Naive thymus-derived CD8-positive, alpha-beta T cell (primary cell): ENCODE measurements around the gene PCYT2. TPM values are rescaled to one million over a fixed set of nuclear protein-coding genes. Genes with fewer than 3 reads are reported as not detected.

ENCODE experiments used
- ATAC-seq, 2 donors: fragments of 150-1000 bp; cut with Tn5 transposase in 1 of 2; sonication (Bioruptor Pico), chemical (Tn5 transposase) in 1 of 2; 1 replicate in 1 of 2; 2 replicates in 1 of 2; pipeline ENCODE4 v1.10.0; 2021; ENCODE audit warnings: mild to moderate bottlenecking in 2 of 2, moderate library complexity in 2 of 2
- POLR2A ChIA-PET: fragments of 350-600 bp; sonication (Branson Sonifier 250); formaldehyde crosslinking; loops from one replicate; lab custom pipeline; 2021; ENCODE audit warnings: antibody characterized with exemption; lab: Charles Lee
- DNase-seq, 10 donors: peaks; one replicate each; pipeline versions ENCODE4 v3.0.0 to v3.0.0-alpha.2; 2020 to 2022
- H3K27ac Mint-ChIP-seq, 10 donors: one replicate each; pipeline ENCODE4 v1.8.0; 2020 to 2022; ENCODE audit warnings: mild to moderate bottlenecking in 10 of 10, mixed read lengths in 10 of 10, moderate library complexity in 4 of 10, inconsistent platforms in 1 of 10
- H3K27me3 Mint-ChIP-seq, 5 donors: one replicate each; pipeline ENCODE4 v1.8.0; 2021 to 2022; ENCODE audit warnings: mixed read lengths in 5 of 5
- H3K36me3 Mint-ChIP-seq, 3 donors: one replicate each; pipeline ENCODE4 v1.8.0; 2020 to 2022; ENCODE audit warnings: mixed read lengths in 3 of 3, mild to moderate bottlenecking in 2 of 3, inconsistent platforms in 1 of 3
- H3K4me1 Mint-ChIP-seq, 4 donors: one replicate each; pipeline ENCODE4 v1.8.0; 2021 to 2022; ENCODE audit warnings: mixed read lengths in 4 of 4
- H3K4me3 Mint-ChIP-seq, 10 donors: one replicate each; pipeline ENCODE4 v1.8.0; 2020 to 2022; ENCODE audit warnings: mild to moderate bottlenecking in 10 of 10, mixed read lengths in 10 of 10, moderate library complexity in 6 of 10, inconsistent platforms in 1 of 10
- H3K9me3 Mint-ChIP-seq, 9 donors: one replicate each; pipeline ENCODE4 v1.8.0; 2020 to 2022; ENCODE audit warnings: mixed read lengths in 9 of 9, mild to moderate bottlenecking in 3 of 9, inconsistent platforms in 1 of 9, moderate library complexity in 1 of 9
- polyA plus RNA-seq, 3 donors: library from polyadenylated mRNA; unstranded; fragments of 300-500 nt; fragmentation: Illumina TruSeq; gene quantifications; one replicate each; pipeline ENCODE4 v1.2.3, GENCODE V29; 2021
- total RNA-seq, 8 experiments: library from RNA in 2 of 8; stranded (reverse) in 2 of 8; gene quantifications; one replicate each; pipeline ENCODE4 v1.2.3 and lab custom pipeline; 2021 to 2026

PCYT2 gene
- total and polyA plus RNA-seq, 5 experiments from 2014 or later, result 22.9 to 38.5 (median 24.0) TPM

DNA sequence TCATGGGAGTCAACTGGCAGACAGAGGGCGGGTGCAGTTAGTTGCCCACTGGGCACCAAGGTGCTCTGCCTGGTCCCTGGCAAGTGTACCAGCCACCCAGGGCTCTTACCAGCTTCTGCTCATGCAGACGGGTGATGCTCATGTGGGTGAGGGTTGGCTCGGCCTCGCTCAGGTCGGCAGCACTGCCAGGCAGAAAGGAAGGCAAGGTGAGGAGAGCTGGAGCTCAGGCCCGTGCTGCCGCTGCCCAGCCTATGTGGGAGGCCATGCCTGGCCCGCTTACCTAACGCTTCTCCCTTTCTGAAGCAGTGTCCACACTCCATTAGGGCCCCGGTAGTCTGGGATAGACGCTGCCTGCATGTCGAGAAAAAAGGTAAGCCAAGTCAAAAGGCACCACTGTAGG lies 4.1 kb upstream of the PCYT2 start:
- peak overlapping the region in 2 of 10 donors; percentile 7 to 58 for H3K4me3 Mint-ChIP-seq
- ATAC-seq (no peak), DNase-seq (no peak)
- no peaks in the 10 kb centered on the region for H3K27me3 Mint-ChIP-seq
- H3K27ac Mint-ChIP-seq, result no peak overlapping the region
- peaks cover 0 to 28% (median 4%) of the 10 kb centered on the region in 3 donors for H3K36me3 Mint-ChIP-seq
- peaks cover 14 to 45% (median 34%) of the 10 kb centered on the region in 4 donors for H3K4me1 Mint-ChIP-seq
- POLR2A ChIA-PET, result interaction anchor here (5.8 kb wide), 1 partner anchor 45 kb away, joined by 35 read pairs; the partner anchor contains the start of gene ARHGDIA
- H3K9me3 Mint-ChIP-seq, result no peaks in the 10 kb centered on the region

DNA sequence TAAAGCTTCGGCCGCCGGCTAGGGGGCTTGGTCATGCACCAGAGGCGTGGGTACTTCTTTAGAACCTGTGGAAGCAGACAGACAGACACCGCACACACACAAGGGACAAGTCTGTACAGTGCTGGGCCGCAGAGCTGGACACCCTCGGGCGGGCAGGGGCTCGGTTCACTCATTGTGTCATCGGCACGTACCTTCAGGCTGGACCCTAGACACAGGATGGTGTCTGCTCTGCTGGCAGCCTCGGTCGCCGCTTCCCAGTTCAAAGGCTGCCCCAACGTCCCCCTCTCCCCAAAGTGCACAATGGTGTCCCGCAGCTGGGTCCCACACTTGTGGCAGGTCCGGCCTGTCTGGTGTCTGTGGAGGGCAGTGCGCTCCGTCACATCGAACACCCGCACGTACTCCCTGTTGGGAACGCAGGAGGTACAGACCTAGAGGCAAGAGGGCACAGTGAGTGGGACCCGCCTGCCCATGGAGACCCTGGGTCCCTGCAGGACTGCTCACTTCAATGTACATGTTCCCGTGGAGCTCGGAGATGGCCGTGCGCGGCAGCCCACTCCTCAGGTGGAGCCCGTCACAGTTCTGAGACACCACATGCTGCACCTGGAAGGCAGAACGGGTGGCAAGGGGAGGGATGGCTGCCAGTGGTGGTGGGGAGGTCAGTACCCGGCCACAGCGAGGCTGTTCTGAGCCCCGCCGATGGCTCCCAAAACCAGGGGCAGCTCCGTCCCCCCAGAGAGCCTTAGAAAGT lies 3.1 kb upstream of the PCYT2 start:
- POLR2A ChIA-PET, result interaction anchor here (1.9 to 5.8 kb wide), 2 partner anchors 13 to 43 kb away, joined by 6 to 35 read pairs; partner anchors contain the start of genes ARHGDIA and MAFG
- no peak for ATAC-seq
- DNase-seq, result no peak
- no peaks in the 10 kb centered on the region for H3K27me3 Mint-ChIP-seq
- peaks cover 13 to 48% (median 34%) of the 10 kb centered on the region in 4 donors for H3K4me1 Mint-ChIP-seq
- H3K27ac Mint-ChIP-seq, result no peak overlapping the region
- H3K9me3 Mint-ChIP-seq, result no peaks in the 10 kb centered on the region
- peak overlapping the region in 2 of 10 donors; percentile 10 to 18 for H3K4me3 Mint-ChIP-seq
- H3K36me3 Mint-ChIP-seq, result peaks cover 0 to 28% (median 4%) of the 10 kb centered on the region in 3 donors

DNA sequence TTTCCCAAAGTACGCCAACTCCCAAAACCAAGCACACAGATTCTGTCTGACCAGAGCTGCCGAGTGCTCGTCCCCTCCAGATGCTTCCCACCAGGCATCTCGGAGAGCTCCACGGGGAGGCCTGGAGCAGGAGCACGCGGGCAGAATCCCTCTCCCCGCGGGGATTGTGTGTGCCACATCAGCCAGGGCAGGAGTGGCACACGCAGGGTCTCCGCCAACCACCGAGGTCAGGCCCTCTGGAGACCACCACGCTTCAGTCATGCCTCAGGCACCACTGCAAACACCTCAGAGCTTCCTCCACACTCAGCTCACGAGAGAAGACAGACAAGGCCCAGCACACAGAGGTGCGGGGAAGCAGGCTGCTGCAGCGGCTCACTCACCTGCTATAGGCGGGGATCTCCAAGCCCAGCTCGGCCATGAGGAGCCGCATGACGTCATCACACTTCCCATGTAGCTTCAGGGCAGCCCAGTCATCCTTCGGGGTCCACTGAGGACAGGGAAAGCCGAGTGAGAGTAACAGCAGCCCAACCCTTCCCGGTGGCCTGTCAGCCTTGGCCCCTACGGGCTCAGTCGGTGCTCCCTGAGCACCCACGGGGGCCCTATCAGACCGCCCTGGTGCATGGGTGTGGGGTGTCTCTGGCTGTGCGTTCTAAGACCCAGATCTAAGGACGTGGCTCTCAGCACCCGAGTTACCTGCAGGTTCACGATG lies 2.3 kb upstream of the PCYT2 start:
- DNase-seq, result no peak
- H3K36me3 Mint-ChIP-seq, result peaks cover 0 to 30% (median 4%) of the 10 kb centered on the region in 3 donors
- H3K9me3 Mint-ChIP-seq, result no peaks in the 10 kb centered on the region
- POLR2A ChIA-PET, result interaction anchor here (0.7 to 5.8 kb wide), 4 partner anchors 14 to 43 kb away, joined by 3 to 35 read pairs (median 7); partner anchors contain the start of genes ARHGDIA and MAFG
- H3K27me3 Mint-ChIP-seq, result no peaks in the 10 kb centered on the region
- H3K4me3 Mint-ChIP-seq, result peak overlapping the region in 3 of 10 donors; percentile 16 to 34 (median 26)
- no peak for ATAC-seq
- H3K27ac Mint-ChIP-seq, result peak overlapping the region in 2 of 10 donors; percentile 3 to 56
- peaks cover 8 to 42% (median 31%) of the 10 kb centered on the region in 4 donors for H3K4me1 Mint-ChIP-seq

DNA sequence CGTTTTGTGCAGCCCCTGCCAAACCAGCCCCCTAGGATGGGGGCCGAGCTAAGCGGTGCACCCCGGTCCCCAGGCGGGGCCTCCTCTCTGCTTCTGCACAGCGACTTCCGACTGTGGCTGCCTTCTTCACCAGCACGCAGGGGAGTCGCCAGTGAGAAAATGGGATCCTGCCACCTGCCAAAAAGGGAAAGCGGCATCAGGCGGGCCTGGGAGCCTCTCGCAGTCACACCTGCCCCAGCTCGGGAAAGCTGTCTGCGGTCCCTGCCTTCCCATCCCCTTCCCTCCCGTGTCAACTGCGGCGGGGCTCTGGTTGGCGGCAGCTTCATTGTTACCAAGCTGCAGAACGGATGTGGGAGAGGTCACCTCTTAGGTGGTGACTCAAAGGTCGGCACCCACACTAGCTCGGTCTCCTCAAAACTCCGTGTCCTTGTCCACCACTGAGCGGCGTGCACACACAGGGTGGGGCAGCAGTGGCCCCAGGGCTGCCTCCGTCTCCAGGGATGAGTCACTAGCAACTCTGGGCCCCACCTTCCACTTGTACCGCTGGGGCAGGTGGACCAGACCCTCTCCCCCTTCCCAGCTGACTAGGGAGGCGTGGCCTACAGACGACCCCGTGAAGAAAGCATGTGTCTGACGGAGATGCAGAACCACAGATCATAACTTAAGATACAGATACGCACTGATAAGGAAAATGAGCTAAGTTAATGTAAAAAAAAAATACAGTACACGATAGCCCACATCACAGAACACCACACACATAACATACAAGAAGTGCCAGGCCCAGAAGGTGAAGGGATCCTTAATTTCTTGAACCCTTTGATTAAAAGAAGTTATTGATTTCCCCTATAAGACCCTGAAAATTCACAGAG lies 1.5 kb upstream of the PCYT2 start:
- H3K9me3 Mint-ChIP-seq, result no peaks in the 10 kb centered on the region
- peak overlapping the region in 8 of 10 donors; percentile 29 to 84 (median 47) for H3K4me3 Mint-ChIP-seq
- peaks cover 8 to 37% (median 23%) of the 10 kb centered on the region in 4 donors for H3K4me1 Mint-ChIP-seq
- H3K27me3 Mint-ChIP-seq, result no peaks in the 10 kb centered on the region
- ATAC-seq (no peak), DNase-seq (no peak)
- POLR2A ChIA-PET, result interaction anchor here (0.6 to 5.8 kb wide), 4 partner anchors 15 to 42 kb away, joined by 4 to 35 read pairs (median 7); partner anchors contain the start of genes ARHGDIA and MAFG
- H3K36me3 Mint-ChIP-seq, result peaks cover 0 to 31% (median 4%) of the 10 kb centered on the region in 3 donors
- H3K27ac Mint-ChIP-seq, result peak overlapping the region in 3 of 10 donors; percentile 3 to 56 (median 34)

DNA sequence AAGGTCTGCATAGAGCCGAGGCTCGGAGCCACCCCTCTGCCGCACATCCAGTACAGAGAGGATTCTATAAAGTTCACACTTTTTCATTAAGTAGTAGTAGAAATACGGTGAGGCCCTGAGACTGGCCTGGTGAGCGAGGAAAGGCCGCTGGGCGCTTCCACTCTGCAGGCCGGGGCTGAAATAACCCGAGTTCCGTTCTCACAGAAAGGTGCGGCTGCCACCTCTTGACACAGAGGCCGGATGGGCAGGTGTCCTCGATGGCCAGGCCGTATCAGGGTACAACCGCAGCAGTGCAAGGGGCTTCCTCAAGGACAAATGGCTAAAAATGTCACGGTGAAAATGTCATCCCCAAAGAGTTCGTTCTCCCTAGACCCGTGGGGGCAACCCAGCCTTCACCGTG lies 770 bp upstream of the PCYT2 start:
- peak overlapping the region; percentile 32 to 84 (median 69) for H3K4me3 Mint-ChIP-seq
- POLR2A ChIA-PET, result interaction anchor here (0.6 to 1.9 kb wide), 4 partner anchors 14 to 29 kb away, joined by 4 to 8 read pairs (median 6); partner anchors contain the start of gene MAFG
- H3K9me3 Mint-ChIP-seq, result no peaks in the 10 kb centered on the region
- H3K4me1 Mint-ChIP-seq, result peaks cover 4 to 32% (median 18%) of the 10 kb centered on the region in 4 donors
- H3K27ac Mint-ChIP-seq, result peak overlapping the region in 5 of 10 donors; percentile 36 to 84 (median 56)
- no peaks in the 10 kb centered on the region for H3K27me3 Mint-ChIP-seq
- ATAC-seq (no peak), DNase-seq (no peak)
- peaks cover 0 to 29% (median 4%) of the 10 kb centered on the region in 3 donors for H3K36me3 Mint-ChIP-seq

DNA sequence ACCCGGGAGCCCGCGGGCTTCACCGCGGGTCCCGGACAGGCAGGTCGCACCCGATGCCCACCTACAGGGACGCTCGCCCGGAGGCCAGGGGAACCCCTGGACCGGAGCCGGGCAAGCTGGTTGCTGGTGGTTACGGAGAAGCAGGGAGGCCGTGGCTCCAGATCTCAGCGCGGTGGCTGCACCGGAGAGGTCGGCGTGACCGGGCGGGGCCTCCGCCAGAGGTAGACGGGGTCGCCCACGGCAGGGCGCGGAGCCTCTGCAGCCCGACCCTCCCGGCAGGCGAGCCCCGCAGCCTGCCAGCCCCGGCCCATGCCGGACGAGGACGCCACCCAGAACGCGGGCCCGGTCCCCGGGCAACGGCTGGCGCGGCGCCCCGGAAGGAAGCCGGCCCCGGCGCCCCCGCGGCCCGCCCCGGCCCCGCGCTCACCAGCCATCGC lies 341 bp downstream of the PCYT2 start:
- H3K9me3 Mint-ChIP-seq, result no peaks in the 10 kb centered on the region
- no peak for ATAC-seq
- peaks cover 2 to 22% (median 10%) of the 10 kb centered on the region in 4 donors for H3K4me1 Mint-ChIP-seq
- no peak for DNase-seq
- H3K27me3 Mint-ChIP-seq, result no peaks in the 10 kb centered on the region
- H3K36me3 Mint-ChIP-seq, result peaks cover 0 to 23% (median 4%) of the 10 kb centered on the region in 3 donors
- POLR2A ChIA-PET, result interaction anchor here (1.1 to 2.6 kb wide), 3 partner anchors 18 to 58 kb away, joined by 3 to 16 read pairs (median 14); partner anchors contain the start of genes ALYREF and ANAPC11
- peak overlapping the region in 2 of 10 donors; percentile 38 to 78 for H3K27ac Mint-ChIP-seq
- peak overlapping the region; percentile 69 to 91 (median 84) for H3K4me3 Mint-ChIP-seq

DNA sequence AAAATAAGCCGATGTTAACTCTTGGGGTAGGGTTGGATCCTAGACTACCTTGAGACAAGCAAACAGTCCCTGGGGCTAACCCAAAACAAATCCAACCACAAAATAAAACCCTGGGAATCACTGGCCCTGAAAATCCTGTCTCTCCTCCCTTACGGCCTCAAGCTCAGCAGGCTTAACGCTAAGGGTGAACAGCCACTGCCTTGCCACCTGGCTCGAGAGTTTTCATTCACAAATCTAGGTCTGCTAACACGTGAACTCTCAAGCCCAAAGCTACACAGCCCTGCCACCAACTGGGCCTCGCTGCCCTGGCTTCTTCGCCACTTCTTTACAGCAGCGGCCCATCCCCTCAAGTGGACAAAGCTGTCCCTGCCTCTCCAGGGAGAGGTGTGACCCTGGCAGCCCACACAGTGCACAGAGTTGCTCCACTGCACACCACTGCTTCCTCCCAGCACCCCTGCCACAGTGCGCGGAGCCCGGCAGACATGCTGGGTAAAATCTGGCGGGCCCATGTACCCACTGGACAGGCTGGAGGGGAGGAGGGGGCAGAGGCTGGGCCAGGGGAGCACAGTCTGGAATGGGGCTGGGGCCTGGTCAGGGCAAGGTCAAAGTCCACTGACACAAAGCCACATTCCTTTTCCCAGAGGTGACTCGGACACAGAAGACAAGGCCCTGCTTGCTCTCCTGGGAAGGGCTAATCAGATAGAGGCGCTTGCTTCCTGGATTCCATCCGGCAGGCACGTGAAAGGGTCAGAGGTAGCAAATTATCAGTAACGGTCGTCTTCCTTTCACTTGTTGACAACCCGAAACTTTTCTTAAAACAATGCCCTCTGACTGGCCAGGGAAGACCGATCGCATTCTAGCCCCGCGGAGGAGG lies 996 bp downstream of the PCYT2 start:
- POLR2A ChIA-PET, result interaction anchor here (1.9 to 2.6 kb wide), 2 partner anchors 17 to 38 kb away, joined by 14 to 16 read pairs; partner anchors contain the start of genes ALYREF and ANAPC11
- Mint-ChIP-seq H3K4me1 (peaks cover 0 to 18% (median 9%) of the 10 kb centered on the region in 4 donors), H3K27ac (peak overlapping the region in 6 of 10 donors; percentile 38 to 78 (median 64))

DNA sequence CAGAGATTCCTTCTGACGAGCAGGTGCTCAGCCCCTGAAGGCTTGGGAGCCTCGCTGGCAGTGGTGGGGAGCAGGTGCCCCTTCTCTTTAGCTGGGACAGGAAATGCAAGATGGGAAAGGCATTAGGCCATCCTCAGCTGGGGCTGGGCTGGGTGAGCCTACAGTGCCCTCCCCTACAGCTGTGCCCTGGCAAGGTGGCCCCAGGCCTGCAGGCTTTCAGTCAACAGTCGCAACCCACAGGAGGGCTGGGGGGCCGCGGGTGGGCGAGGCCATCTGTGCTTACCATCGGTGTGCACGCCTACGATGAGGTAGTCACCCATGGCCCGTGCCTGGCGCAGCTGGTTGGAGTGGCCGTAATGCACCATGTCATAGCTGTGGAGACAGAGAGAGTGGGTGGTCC lies 2.0 kb downstream of the PCYT2 start:
- Mint-ChIP-seq H3K9me3 (no peaks in the 10 kb centered on the region), H3K4me3 (peak overlapping the region in 8 of 10 donors; percentile 11 to 91 (median 52)), H3K27me3 (no peaks in the 10 kb centered on the region), H3K36me3 (peaks cover 0 to 16% (median 4%) of the 10 kb centered on the region in 3 donors), H3K27ac (no peak overlapping the region), H3K4me1 (peaks cover 0 to 14% (median 9%) of the 10 kb centered on the region in 4 donors)
- POLR2A ChIA-PET, result interaction anchor here (2.6 kb wide), 1 partner anchor 16 kb away, joined by 16 read pairs; the partner anchor contains the start of genes ALYREF and ANAPC11
- no peak for DNase-seq
- ATAC-seq, result no peak

More for the DNA sequence above, 996 bp downstream of the PCYT2 start:
- DNase-seq, result no peak
- no peak for ATAC-seq
- peaks cover 0 to 22% (median 4%) of the 10 kb centered on the region in 3 donors for H3K36me3 Mint-ChIP-seq
- no peaks in the 10 kb centered on the region for H3K27me3 Mint-ChIP-seq
- peak overlapping the region; percentile 69 to 91 (median 84) for H3K4me3 Mint-ChIP-seq
- H3K9me3 Mint-ChIP-seq, result no peaks in the 10 kb centered on the region

DNA sequence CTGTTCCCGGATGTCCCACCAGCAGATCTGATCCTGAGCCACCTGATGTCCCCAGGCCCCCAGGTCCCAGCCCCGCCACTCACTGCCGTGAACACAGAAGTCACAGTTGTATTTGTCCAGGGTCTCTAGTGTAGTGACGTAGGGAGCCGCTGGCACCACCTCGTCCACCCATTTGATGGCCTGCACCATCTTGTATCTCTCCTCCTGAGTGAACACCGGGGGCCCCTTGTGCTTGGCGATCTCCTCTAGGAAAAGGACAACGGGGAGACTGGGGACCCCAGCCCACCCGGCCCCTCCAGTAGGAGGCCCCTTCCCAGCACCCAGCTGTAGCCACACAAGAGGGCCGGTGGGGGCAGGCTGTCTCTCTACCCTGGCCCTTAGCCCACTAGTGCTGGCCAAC lies 2.4 kb downstream of the PCYT2 start:
- Mint-ChIP-seq H3K9me3 (no peaks in the 10 kb centered on the region), H3K4me3 (peak overlapping the region in 1 of 10 donors; percentile 10), H3K36me3 (peaks cover 0 to 16% (median 4%) of the 10 kb centered on the region in 3 donors), H3K4me1 (peaks cover 0 to 13% (median 9%) of the 10 kb centered on the region in 4 donors), H3K27me3 (no peaks in the 10 kb centered on the region), H3K27ac (no peak overlapping the region)
- ATAC-seq, result no peak
- POLR2A ChIA-PET, result interaction anchor here (1.4 kb wide), 1 partner anchor 8 kb away, joined by 3 read pairs; no protein-coding TSS in a partner anchor
- no peak for DNase-seq

DNA sequence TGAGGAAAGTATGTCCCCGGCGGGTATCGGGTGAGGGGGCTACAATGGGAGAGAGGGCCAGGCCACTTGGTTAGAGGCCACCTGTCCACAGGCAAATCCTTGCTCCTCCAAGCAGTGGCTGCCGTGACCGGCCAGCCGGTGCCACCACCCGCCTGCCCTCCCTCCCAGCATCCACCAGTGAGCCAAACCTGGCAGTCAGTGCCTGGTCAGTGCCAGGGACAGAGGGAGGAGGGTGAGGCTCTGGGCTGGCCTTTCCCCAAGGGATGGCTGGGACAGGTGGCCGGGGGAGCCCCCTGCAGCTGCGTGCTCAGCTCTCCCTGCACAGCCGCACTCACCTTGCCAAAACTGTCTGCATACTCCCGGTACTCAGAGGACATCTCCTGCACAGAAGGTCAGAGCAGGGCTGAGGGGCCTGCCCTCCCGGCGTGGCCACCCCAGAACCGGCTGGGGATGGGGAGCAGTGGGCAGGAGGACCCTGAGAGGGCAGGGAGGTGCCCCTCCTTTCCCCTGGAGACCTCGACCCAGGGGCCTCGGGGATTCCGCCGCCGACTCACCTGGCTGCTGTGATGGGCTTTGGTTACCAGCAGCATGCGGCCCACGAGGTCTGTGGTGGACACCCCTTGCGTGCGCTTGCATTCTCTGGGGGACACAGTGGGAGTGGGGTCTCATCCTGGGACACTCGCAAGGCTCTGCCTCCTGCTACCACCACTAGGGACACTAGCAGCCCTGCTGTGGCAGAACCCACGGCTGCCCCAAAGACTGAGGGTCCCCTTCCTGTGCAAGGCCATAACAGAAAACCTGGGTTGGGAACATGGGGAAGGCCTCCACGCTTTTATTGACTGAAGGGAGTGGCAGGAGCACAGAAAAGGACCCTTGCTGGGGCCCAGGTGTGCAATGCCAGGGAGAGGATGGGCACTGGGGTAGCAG lies 3.7 kb downstream of the PCYT2 start:
- no peaks in the 10 kb centered on the region for H3K9me3 Mint-ChIP-seq
- POLR2A ChIA-PET, result interaction anchor here (0.8 to 1.4 kb wide), 2 partner anchors 9 to 10 kb away, joined by 3 to 4 read pairs; no protein-coding TSS in a partner anchor
- H3K4me1 Mint-ChIP-seq, result peaks cover 0 to 11% (median 8%) of the 10 kb centered on the region in 4 donors
- peaks cover 0 to 7% (median 0%) of the 10 kb centered on the region in 3 donors for H3K36me3 Mint-ChIP-seq
- ATAC-seq, result no peak
- no peak for DNase-seq
- no peak overlapping the region for H3K27ac Mint-ChIP-seq
- H3K4me3 Mint-ChIP-seq, result no peak overlapping the region
- no peaks in the 10 kb centered on the region for H3K27me3 Mint-ChIP-seq
